HG03196 (cell line): ENCODE results near the gene EEF1A1.
A peak's percentile ranks its signal among the peaks of the same experiment; 100 is the strongest.
"Not testable (repeated sequence)": the region's sequence is repeated elsewhere in the genome, so short reads cannot be mapped to it uniquely, and the experiment has no call there.

Experiments
- ATAC-seq: cut with Tn5 transposase; IDR thresholded peaks from one replicate; pipeline ENCODE4 v1.9.1; 2021; ENCODE audit not compliant: unreplicated experiment

The EEF1A1 gene

DNA sequence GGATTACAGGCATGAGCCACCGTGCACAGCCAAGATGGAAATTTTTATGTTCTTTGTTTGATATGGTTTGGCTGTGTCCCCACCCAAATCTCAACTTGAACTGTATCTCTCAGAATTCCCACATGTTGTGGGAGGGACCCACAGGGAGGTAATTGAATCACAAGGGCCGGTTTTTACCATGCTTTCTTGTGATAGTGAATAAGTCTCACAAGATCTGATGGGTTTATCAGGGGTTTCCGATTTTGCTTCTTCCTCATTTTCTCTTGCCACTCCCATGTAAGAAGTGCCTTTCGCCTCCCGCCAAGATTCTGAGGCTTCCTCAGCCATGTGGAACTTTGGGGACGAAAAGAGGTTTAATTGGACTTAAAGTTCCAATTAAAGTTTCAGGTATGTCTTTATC lies 14.6 kb downstream of the EEF1A1 start:
- ATAC-seq, result no peak

DNA sequence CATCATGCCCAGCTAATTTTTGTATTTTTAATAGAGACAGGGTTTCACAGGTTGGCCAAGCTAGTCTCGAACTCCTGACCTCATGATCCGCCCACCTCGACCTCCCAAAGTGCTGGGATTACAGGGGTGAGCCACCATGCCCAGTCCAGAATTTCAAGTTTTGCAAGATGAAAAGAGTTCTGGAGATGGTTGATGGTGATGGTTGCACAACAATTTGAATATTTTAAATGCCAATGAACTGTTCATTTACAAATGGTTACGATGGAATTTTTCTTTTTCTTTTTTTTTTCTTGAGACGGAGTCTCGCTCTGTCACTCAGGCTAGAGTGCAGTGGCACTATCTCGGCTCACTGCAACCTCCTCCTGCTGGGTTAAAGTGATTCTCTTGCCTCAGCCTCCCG lies 15.1 kb downstream of the EEF1A1 start:
- not testable (repeated sequence) for ATAC-seq

- no peak for ATAC-seq
Measured at GRCh38 chr6:73505142-73505541, 15.7 kb downstream of the EEF1A1 start.

DNA sequence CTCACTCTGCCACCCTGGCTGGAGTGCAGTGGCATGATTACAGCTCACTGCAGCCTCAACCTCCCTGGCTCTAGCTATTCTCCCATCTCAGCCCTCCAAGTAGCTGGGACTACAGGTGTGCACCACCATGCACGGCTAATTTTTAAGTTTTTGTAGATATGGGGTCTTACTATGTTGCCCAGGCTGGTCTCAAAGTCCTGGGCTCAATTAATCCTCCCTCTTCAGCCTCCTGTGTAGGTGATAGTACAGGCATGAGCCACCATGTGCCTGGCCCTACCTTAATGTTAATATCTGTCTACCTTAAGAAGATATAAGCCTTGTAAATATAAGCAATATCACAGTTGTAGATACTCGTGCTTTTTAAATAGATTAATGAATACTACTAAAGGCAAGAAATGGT lies 16.7 kb downstream of the EEF1A1 start:
- no peak for ATAC-seq

DNA sequence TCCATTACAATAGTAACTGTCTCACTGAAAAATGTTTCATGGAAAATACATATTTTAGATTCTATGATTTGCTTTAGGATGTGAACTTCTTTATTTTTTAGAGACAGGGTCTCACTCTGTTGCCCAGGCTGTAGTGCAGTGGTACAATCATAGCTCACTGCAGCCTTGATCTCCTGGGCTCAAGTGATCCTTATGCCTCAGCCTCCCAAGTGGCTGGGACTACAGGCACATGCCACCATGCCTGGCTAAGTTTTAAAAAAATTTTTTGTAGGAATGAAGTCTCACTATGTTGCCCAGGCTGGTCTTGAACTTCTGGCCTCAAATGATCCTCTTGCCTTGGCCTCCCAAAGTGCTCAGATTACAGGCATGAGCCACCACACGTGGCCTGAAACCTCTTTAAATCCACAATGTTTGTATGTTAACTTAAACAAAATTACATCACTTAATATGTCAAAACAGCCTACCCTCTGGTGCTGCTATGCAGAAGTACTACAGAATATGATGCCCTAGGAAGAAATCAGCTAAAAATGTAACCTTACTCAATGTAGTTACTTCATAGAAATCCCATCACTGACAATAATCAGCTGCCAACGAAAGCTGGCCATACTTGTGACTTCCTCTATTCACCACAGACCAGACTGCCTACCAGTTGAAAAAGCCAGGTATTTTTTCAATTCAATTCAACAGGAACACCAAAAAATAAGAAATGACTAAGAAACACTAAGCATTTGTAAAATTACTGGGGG lies 17.6 kb downstream of the EEF1A1 start:
- ATAC-seq, result no peak

DNA sequence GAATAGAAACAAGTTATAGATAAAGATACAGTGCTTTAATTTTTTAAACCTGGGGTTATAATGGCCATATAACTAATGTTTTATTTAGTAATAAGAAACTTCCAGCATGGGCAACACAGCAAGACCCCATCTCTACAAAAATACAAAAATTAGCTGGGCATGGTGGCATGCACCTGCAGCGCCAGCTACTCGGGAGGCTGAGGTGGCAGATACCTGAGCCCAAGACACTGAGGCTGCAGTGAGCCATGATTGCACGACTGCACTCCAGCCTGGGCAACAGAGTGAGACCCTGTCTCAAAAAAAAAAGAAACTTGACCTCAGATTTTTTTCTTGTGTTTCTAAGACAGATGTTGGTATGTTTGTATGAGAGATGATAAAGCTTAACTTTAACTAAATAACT lies 22.9 kb downstream of the EEF1A1 start:
- no peak for ATAC-seq

DNA sequence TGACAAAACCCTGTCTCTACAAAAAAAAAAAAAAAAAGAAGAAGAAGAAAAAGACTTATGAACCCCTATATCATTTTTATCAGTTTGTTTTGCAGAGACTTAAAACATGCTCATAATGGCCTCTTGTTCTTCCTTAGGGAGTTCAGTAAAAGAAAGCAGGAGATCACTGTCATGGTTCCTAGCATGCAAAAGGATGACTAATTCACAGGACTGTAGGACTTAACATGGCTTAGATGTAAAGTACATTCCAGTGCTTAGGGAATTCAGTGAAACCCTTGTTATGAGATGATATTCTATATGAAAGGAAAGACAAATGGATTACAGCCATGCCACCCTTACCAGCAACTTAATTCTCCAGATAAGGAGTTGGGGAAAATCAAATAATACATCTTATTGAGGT lies 29.5 kb downstream of the EEF1A1 start:
- no peak for ATAC-seq

DNA sequence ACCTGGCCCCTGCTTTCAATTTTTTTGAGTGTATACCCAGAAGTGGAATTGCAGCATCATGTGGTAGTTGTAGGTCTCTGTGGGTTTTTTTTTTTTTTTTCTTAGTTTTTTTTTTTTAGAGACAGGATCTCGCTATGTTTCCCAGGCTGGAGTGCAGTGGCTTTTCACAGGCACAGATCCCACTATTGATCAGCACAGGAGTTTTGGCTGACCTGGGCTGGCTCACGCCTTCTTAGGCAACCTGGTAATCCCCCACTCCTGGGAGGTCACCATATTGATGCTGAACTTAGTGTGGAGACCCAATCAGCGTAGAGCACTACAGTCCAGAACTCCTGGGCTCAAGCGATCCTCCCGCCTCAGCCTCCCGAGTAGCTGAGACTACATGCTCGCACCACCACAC lies 33.4 kb downstream of the EEF1A1 start:
- no peak for ATAC-seq

DNA sequence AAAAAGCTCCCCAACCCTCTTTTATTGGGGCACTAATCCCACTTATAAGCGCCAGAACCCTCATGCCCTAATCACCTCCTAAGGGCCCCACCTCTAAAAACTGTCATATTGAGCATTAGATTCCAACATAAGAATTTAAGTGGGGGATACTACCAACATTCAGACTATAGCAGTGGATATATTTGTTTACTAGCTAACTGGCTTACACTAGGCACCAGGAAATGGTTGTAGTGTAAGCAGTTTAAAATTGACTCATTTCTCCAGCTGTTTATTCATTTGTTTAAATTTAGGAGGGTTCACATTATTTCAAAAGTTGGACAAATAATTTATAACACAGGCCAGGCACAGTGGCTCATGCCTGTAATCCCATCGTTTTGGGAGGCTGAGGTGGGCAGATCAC lies 36.4 kb downstream of the EEF1A1 start:
- no peak for ATAC-seq

GRCh38 chr6:73481969-73482368 lies 38.9 kb downstream of the EEF1A1 start:
- no peak for ATAC-seq

- no peak for ATAC-seq
Measured at GRCh38 chr6:73477407-73477806, 43.4 kb downstream of the EEF1A1 start.

- ATAC-seq, result no peak
Measured at GRCh38 chr6:73476723-73477122, 44.1 kb downstream of the EEF1A1 start.

GRCh38 chr6:73471686-73472290 lies 49.0 kb downstream of the EEF1A1 start:
- peak; percentile 94 for ATAC-seq
